Lower leg skin (tissue), 3 donors: Measurements from ENCODE around the gene GMEB2.

Source experiments
- POLR2A ChIP-seq, 2 donors: fragments of 450-650 bp; IDR thresholded peaks; one replicate each; pipeline ENCODE4 v1.6.1; 2016 to 2017; ENCODE audit warnings: antibody characterized with exemption in 2 of 2, mild to moderate bottlenecking in 1 of 2, moderate library complexity in 1 of 2
- TF ChIP-seq, protein P1 (sequence below), 3 donors: fragments of 450-650 bp; IDR thresholded peaks; one replicate each; pipeline ENCODE4 v1.5.1; 2016; ENCODE audit warnings: antibody characterized with exemption in 3 of 3, mild to moderate bottlenecking in 3 of 3, moderate library complexity in 2 of 3

DNA sequence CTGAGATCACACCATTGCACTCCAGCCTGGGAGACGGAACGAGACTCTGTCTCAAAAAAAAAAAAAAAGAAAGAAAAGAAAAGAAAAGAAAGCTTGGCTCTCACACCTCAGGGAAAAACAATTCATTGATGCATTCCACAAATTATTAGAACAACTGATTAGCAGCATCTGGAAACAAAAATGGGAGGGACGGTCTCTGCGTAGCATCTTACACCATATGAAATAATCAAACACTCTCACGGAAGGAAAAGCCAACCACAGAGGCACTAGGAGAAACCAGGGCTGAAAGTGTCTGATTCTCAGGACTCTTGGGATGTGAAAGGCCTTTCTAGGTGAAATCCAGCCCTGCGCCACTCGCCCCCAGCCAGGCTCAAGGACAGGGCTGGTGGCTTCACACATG lies 50.6 kb downstream of the GMEB2 start:
- TF ChIP-seq, protein P1, sequence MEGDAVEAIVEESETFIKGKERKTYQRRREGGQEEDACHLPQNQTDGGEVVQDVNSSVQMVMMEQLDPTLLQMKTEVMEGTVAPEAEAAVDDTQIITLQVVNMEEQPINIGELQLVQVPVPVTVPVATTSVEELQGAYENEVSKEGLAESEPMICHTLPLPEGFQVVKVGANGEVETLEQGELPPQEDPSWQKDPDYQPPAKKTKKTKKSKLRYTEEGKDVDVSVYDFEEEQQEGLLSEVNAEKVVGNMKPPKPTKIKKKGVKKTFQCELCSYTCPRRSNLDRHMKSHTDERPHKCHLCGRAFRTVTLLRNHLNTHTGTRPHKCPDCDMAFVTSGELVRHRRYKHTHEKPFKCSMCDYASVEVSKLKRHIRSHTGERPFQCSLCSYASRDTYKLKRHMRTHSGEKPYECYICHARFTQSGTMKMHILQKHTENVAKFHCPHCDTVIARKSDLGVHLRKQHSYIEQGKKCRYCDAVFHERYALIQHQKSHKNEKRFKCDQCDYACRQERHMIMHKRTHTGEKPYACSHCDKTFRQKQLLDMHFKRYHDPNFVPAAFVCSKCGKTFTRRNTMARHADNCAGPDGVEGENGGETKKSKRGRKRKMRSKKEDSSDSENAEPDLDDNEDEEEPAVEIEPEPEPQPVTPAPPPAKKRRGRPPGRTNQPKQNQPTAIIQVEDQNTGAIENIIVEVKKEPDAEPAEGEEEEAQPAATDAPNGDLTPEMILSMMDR (IDR thresholded peaks at IDR 0.05): no peak
- no peak for TF ChIP-seq POLR2A (IDR thresholded peaks at IDR 0.05)
